Uterus (tissue), 4 donors: Measurements from ENCODE around the gene ANG. TPM values are rescaled to one million over a fixed set of nuclear protein-coding genes. Genes with fewer than 3 reads are reported as not detected.
"Not testable (repeated sequence)": the region's sequence is repeated elsewhere in the genome, so short reads cannot be mapped to it uniquely, and the experiment has no call there.

Experiments
- DNase-seq, 2 donors: peaks; one replicate each; pipeline ENCODE4 v3.0.0-alpha.2; 2019 to 2020
- H3K27ac ChIP-seq, 2 donors: fragments of 200-600 bp; sonication (generic); 1 replicate in 1 of 2; 2 replicates in 1 of 2; pipeline ENCODE4 v1.5.1; 2016 to 2018
- H3K27me3 ChIP-seq, 2 donors: fragments of 200-600 bp; sonication (generic); one replicate each; pipeline ENCODE4 v1.5.1; 2018 to 2019; ENCODE audit warnings: control low read depth in 1 of 2
- H3K36me3 ChIP-seq, 2 donors: fragments of 200-600 bp; sonication (generic); one replicate each; pipeline ENCODE4 v1.5.1; 2019; ENCODE audit warnings: control low read depth in 1 of 2
- H3K4me1 ChIP-seq, 2 donors: fragments of 200-600 bp; sonication (generic); one replicate each; pipeline ENCODE4 v1.5.1; 2018 to 2019; ENCODE audit warnings: control low read depth in 1 of 2
- H3K4me3 ChIP-seq, 2 donors: fragments of 200-600 bp; sonication (generic); 1 replicate in 1 of 2; 2 replicates in 1 of 2; pipeline ENCODE4 v1.5.1; 2018 to 2019; ENCODE audit warnings: mild to moderate bottlenecking in 1 of 2
- H3K9me3 ChIP-seq, 2 donors: fragments of 200-600 bp; sonication (generic); one replicate each; pipeline ENCODE4 v1.5.1; 2019; ENCODE audit warnings: control low read depth in 1 of 2
- POLR2A ChIP-seq, 2 donors: fragments of 450-650 bp; IDR thresholded peaks; one replicate each; pipeline ENCODE4 v1.6.1; 2016; ENCODE audit warnings: antibody characterized with exemption in 2 of 2, mild to moderate bottlenecking in 1 of 2, moderate library complexity in 1 of 2
- intact Hi-C: fragments of 100-400 bp; cut with DNase I; formaldehyde crosslinking; loops from one replicate; pipeline ENCODE4 v1.15.1; 2023; ENCODE audit warnings: low total_unique reads
- total RNA-seq, 4 donors: library from RNA; depleted of rRNA in 3 of 4; stranded (reverse); fragments of >200 nt in 3 of 4; gene quantifications; one replicate each; pipeline versions ENCODE4 v1.1.0 to v1.2.4, GENCODE V29; 2014 to 2023
- TF ChIP-seq, protein P1 (sequence below), 4 experiments: fragments of 200-600 bp in 2 of 4; fragments of 450-650 bp in 2 of 4; sonication (generic) in 2 of 4; IDR thresholded peaks; one replicate each; pipeline ENCODE4 v1.5.1; 2016 to 2019; ENCODE audit warnings: antibody characterized with exemption in 4 of 4, mild to moderate bottlenecking in 2 of 4, moderate library complexity in 1 of 4
- donor health status: DM: yes; HTN: yes; CAD: no.

ANG gene
- 10 to 100 TPM in 3 of 4 donors, 1 to 10 TPM in 1; 4.2 to 20.8 (median 12.2) TPM for total RNA-seq

DNA sequence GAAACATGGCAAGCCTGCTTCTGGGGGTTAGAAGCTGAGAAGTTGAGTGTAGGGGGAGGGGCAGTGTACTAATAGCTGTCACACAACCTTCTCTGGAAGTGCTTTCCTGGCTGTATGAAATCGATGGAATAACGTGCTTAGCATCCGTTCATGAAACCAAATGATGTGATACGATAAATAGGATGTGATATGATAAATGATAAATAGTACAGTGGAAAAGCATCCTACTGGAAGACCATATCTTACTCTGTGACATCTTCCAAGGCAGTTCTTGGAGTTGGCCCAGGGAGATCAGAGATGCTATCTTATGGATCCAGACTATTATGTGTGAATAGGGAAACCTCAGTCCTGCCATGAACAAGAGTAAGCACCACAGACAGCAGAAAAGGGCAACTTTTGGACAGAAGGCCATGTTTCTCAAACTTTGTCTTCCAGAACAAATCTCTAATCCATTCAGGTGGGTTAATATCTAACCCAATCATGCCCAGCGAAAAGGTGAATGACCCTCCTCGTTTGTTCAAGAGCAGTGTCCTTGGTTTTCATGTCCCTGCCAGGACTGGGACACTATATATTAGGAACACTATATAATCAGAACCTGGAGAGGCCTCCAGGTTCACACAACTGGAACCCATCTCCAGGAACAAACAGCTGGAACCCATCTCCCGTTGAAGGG lies at the start of gene ANG:
Gene ANG (plus strand): TSS at position 598 of the 673 bp plus-strand sequence. CDS start 4,801 bp downstream, outside the sequence.
- H3K4me3 ChIP-seq: no peak within 1 kb of the TSS
- DNase-seq: no peak
- intact Hi-C loops: no loop called here
- no peaks in the 10 kb centered on the region for H3K36me3 ChIP-seq
- no peaks in the 10 kb centered on the region for H3K27me3 ChIP-seq
- no peaks in the 10 kb centered on the region for H3K9me3 ChIP-seq
- TF ChIP-seq, protein P1, sequence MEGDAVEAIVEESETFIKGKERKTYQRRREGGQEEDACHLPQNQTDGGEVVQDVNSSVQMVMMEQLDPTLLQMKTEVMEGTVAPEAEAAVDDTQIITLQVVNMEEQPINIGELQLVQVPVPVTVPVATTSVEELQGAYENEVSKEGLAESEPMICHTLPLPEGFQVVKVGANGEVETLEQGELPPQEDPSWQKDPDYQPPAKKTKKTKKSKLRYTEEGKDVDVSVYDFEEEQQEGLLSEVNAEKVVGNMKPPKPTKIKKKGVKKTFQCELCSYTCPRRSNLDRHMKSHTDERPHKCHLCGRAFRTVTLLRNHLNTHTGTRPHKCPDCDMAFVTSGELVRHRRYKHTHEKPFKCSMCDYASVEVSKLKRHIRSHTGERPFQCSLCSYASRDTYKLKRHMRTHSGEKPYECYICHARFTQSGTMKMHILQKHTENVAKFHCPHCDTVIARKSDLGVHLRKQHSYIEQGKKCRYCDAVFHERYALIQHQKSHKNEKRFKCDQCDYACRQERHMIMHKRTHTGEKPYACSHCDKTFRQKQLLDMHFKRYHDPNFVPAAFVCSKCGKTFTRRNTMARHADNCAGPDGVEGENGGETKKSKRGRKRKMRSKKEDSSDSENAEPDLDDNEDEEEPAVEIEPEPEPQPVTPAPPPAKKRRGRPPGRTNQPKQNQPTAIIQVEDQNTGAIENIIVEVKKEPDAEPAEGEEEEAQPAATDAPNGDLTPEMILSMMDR (IDR thresholded peaks at IDR 0.05): no peak
- TF ChIP-seq POLR2A (IDR thresholded peaks at IDR 0.05): no peak
- no peak within 1 kb of the TSS for H3K27ac ChIP-seq
- H3K4me1 ChIP-seq: no peaks in the 10 kb centered on the region

DNA sequence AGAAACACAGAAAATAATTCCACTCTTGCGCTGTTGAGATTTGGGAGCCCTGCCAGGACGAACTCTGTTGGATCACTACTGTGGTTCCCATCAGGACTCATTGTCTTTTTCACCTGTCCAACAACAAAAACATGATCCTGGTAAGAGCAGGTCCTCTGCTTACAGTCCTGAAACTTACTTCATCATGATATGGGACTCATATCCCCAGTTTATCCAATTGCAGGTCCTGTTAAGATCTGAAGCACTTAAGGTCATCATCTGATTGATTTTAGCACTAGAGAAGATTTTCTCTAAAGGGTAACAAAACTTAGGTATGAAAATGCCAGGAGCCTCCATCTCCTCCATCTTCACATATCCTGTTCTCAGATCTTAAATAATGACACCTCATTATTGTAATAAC lies 47.0 kb upstream of the ANG start, which contains the start of gene OR6S1:
Gene OR6S1 (minus strand): TSS at position 101 of the 400 bp plus-strand sequence. CDS start 0 bp downstream, at position 101.
- Histone ChIP-seq H3K9me3 (no peaks in the 10 kb centered on the region), H3K27ac (no peak within 1 kb of the TSS), H3K4me1 (no peaks in the 10 kb centered on the region), H3K36me3 (no peaks in the 10 kb centered on the region), H3K27me3 (no peaks in the 10 kb centered on the region), H3K4me3 (no peak within 1 kb of the TSS)
- TF ChIP-seq POLR2A (IDR thresholded peaks at IDR 0.05): no peak
- TF ChIP-seq, protein P1 (IDR thresholded peaks at IDR 0.05): no peak
- DNase-seq: no peak
- intact Hi-C loops: no loop called here

DNA sequence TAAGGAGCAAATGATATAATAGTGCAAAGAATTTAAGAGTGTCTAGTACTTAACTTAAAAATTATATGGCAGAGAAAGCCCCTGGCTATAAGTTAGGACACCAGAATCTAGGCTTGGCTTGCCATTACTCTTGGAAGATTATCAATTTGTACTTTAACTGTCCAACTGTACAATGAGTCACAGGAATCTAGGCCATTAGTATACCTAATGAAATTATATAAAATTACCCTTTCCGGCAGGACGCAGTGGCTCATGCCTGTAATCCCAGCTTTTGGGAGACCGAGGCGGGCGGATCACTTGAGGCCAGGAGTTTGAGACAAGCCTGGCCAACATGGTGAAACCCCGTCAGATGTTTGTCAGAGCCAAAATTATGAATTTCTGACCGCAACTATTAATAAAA lies 46.4 kb upstream of the ANG start:
- no peaks in the 10 kb centered on the region for H3K9me3 ChIP-seq
- no peak overlapping the region for H3K27ac ChIP-seq
- no peaks in the 10 kb centered on the region for H3K36me3 ChIP-seq
- H3K27me3 ChIP-seq: no peaks in the 10 kb centered on the region
- intact Hi-C loops: no loop called here
- no peaks in the 10 kb centered on the region for H3K4me1 ChIP-seq
- no peak for TF ChIP-seq POLR2A (IDR thresholded peaks at IDR 0.05)
- TF ChIP-seq, protein P1 (IDR thresholded peaks at IDR 0.05): no peak
- DNase-seq: no peak
- H3K4me3 ChIP-seq: no peak overlapping the region

DNA sequence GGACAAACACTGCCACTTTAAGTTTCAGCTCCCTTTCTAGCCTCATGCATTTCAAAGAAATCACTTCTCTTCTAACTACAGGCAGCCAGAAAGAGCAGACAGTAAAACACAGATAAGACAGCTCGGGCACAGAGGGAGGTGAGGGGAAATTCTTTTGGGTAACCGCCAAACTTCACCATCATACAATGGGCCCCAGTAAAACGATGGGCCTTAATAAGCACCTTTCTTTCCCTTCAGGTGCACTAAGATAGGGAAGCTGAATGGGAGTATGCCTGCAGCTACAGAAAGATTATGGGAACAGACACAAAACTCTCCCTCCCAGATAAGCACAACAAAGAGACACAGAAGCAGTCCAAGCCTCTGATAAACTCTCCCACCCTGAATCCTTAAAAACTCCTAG lies 45.8 kb upstream of the ANG start:
- H3K27ac ChIP-seq, DNase-seq, H3K36me3 ChIP-seq, H3K4me1 ChIP-seq, H3K27me3 ChIP-seq, H3K9me3 ChIP-seq, intact Hi-C loops, H3K4me3 ChIP-seq: not testable (repeated sequence)

DNA sequence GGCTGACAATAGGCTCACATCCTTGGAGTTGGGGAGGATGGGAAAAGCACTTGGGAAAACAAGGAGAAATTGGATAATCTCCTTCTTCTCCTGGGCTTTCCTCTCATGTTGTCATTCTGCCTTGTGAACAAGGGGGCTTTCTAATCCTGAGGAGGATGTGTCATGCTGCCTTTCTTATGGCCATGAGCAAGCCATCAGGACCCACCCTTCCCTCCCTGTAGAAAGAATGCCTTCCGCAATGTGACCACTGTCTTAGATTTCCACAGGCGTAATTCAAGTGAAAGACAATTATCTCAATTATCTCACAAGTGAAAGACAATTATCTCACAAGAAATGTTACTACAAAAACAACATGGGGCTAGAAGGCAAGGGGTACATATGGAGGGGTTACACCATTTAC lies 44.0 kb upstream of the ANG start:
- no peak overlapping the region for H3K4me3 ChIP-seq
- no peak overlapping the region for H3K27ac ChIP-seq
- H3K27me3 ChIP-seq: no peaks in the 10 kb centered on the region
- no peaks in the 10 kb centered on the region for H3K9me3 ChIP-seq
- no peak for DNase-seq
- intact Hi-C loops: no loop called here
- TF ChIP-seq, protein P1 (IDR thresholded peaks at IDR 0.05): no peak
- no peak for TF ChIP-seq POLR2A (IDR thresholded peaks at IDR 0.05)
- no peaks in the 10 kb centered on the region for H3K4me1 ChIP-seq
- H3K36me3 ChIP-seq: no peaks in the 10 kb centered on the region
